ENCODE results near the gene DAW1.
A peak's percentile ranks its signal among the peaks of the same experiment; 100 is the strongest.
"Not testable (repeated sequence)": the region's sequence is repeated elsewhere in the genome, so short reads cannot be mapped to it uniquely, and the experiment has no call there.

The DAW1 gene

GRCh38 chr2:227933884-227934283 lies 62.5 kb downstream of the DAW1 start:
- no peak for DNase-seq (ENCODE audit: low read depth)
- no peak overlapping the region for H3K4me3 ChIP-seq (replicated peaks; ENCODE audit: low read depth, low read length)
- TF ChIP-seq CTCF (IDR thresholded peaks at IDR 0.05; ENCODE audit: low read length, missing control alignments), result no peak

- not testable (repeated sequence) for DNase-seq (ENCODE audit: low read depth); H3K4me3 ChIP-seq (replicated peaks; ENCODE audit: low read depth, low read length)
Measured at GRCh38 chr2:227936249-227936648, 64.8 kb downstream of the DAW1 start.

- peak; percentile 68 for TF ChIP-seq CTCF (IDR thresholded peaks at IDR 0.05; ENCODE audit: low read length, missing control alignments)
- DNase-seq (ENCODE audit: low read depth), result peak; percentile 68
- no peak overlapping the region for H3K4me3 ChIP-seq (replicated peaks; ENCODE audit: low read depth, low read length)
Measured at GRCh38 chr2:227939271-227940027, 68.0 kb downstream of the DAW1 start.

- no peak for DNase-seq (ENCODE audit: low read depth)
- H3K4me3 ChIP-seq (replicated peaks; ENCODE audit: low read depth, low read length), result no peak overlapping the region
- no peak for TF ChIP-seq CTCF (IDR thresholded peaks at IDR 0.05; ENCODE audit: low read length, missing control alignments)
Measured at GRCh38 chr2:227942021-227942420, 70.6 kb downstream of the DAW1 start.

GRCh38 chr2:227942965-227943364 lies 71.5 kb downstream of the DAW1 start:
- no peak for TF ChIP-seq CTCF (IDR thresholded peaks at IDR 0.05; ENCODE audit: low read length, missing control alignments)
- H3K4me3 ChIP-seq (replicated peaks; ENCODE audit: low read depth, low read length), result no peak overlapping the region
- no peak for DNase-seq (ENCODE audit: low read depth)

- TF ChIP-seq CTCF (IDR thresholded peaks at IDR 0.05; ENCODE audit: low read length, missing control alignments), result no peak
- no peak for DNase-seq (ENCODE audit: low read depth)
- H3K4me3 ChIP-seq (replicated peaks; ENCODE audit: low read depth, low read length), result no peak overlapping the region
Measured at GRCh38 chr2:227960317-227960716, 88.9 kb downstream of the DAW1 start.

GRCh38 chr2:227971619-227972230 lies 100.3 kb downstream of the DAW1 start:
- TF ChIP-seq CTCF (IDR thresholded peaks at IDR 0.05; ENCODE audit: low read length, missing control alignments), result no peak
- DNase-seq (ENCODE audit: low read depth), result no peak
- H3K4me3 ChIP-seq (replicated peaks; ENCODE audit: low read depth, low read length), result no peak overlapping the region

Data from fibroblast of pulmonary artery (primary cell).